HG02943 (cell line): ENCODE results near the gene MPND.

ENCODE experiments used
- ATAC-seq: cut with Tn5 transposase; IDR thresholded peaks from one replicate; pipeline ENCODE4 v1.9.1; 2021; ENCODE audit warnings: mild to moderate bottlenecking, low read depth, moderate library complexity; ENCODE audit not compliant: unreplicated experiment

MPND gene

GRCh38 chr19:4393947-4394590 lies 50.7 kb downstream of the MPND start:
- no peak for ATAC-seq

GRCh38 chr19:4396949-4397783 lies 53.8 kb downstream of the MPND start:
- no peak for ATAC-seq

DNA sequence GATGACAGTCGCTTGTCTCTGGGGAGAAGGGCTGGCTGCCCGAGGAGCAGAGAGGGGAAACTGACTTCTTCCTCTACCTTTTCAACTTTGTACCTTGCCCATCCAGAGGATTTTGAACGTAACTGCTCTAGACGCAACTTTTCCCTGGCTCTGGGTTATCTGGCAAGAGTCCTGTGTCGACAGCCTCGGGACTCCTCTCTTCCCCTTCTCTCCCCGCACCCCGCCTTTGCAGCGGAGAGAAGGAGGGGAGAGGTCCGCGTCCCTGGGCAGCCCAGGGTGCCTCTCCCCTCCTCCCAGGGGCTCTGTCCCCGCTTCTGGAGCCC lies 56.4 kb downstream of the MPND start:
- peak; percentile 14 for ATAC-seq

DNA sequence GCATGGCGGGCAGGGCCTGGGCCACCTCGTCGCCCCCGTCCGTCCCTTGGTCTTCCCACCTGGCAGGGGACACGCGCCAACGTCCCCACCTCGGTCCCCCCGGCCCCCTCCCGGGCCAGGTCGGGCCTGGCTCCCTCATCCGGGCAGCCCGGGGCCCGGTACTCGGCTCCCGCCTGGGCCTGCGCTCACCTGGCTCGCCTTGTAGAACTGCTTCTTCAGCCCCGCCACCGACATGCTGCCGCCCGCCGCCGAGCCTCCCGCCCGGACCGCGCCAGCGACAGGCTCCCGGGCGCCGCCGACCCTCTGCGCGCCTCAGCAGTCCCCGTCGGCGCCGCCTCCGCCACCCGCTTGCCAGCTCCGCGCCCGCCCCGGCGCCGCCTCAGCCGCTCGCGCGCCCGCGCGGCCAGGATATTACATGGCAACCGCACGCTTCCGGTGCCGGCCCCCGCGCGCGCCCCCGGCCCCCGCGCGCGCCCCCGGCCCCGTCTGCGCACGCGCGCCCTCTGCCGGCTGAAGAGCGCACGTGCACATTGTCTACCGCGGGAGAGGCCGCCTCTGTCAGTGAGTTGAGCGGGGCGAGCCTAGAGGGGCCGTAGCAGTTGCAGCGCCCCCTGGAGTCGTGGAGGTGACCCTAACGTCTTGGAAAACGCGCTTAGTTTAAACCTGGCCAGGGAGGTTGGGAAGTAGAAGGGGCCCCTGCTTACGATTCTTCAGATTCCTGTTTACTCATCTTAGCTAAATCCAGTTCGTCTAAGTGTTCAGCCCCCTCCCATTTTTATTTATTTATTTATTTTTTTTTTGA lies 57.0 kb downstream of the MPND start, which contains the start of gene SH3GL1:
Gene SH3GL1 (minus strand): TSS at position 413 of the 802 bp plus-strand sequence. CDS start 179 bp downstream, at position 234.
- ATAC-seq: peak; percentile 48

DNA sequence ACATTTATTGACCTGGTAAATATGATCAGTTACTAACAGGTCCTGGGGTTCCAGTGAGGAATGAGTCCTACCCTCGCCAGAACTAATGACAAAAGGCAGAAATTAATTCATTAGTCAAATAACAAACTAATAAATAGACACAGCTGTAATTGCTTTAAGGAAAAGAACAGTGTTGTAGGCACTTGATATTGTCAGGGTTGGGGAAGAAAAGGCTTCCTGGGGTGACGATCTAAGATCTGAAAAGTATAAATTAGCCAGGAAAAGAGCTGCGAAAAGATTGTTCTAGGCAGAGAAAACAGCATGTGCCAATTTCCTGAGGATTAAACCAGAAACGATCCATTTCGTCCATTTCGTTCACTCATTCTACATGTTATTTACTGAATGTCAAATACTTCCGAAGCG lies 58.4 kb downstream of the MPND start:
- no peak for ATAC-seq

GRCh38 chr19:4402171-4403004 lies 59.0 kb downstream of the MPND start, which contains the start of gene CHAF1A:
Gene CHAF1A (plus strand): TSS chr19:4402640. CDS start chr19:4402763, 123 bp downstream.
- peak; percentile 76 for ATAC-seq

GRCh38 chr19:4403005-4403761 lies 59.8 kb downstream of the MPND start:
- no peak for ATAC-seq

- ATAC-seq: no peak
Measured at GRCh38 chr19:4405977-4406376, 62.6 kb downstream of the MPND start.

- no peak for ATAC-seq
Measured at GRCh38 chr19:4406626-4407025, 63.3 kb downstream of the MPND start.

DNA sequence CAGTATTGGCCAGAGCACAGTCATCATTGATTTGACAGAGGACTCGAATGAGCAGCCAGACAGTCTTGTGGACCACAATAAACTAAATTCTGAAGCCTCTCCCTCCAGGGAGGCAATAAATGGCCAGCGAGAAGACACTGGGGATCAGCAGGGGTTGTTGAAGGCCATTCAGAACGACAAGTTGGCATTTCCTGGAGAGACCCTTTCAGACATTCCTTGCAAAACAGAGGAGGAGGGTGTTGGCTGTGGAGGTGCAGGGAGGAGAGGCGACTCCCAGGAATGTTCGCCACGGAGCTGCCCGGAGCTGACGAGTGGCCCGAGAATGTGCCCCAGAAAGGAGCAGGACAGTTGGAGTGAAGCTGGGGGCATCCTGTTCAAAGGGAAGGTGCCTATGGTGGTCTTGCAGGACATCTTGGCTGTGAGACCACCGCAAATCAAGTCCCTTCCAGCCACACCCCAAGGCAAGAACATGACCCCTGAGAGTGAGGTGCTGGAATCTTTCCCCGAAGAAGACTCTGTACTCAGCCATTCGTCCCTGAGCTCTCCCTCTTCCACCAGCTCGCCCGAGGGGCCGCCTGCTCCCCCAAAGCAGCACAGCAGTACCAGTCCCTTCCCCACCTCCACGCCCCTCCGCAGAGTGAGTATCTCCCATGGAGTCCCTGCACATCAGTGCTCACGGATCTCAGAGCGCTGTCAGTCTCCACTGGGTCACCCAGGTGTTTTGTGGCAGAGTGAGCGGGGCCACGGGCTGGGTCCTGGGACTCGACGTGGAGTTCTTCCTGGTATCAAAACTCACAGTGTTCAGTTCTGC lies 66.0 kb downstream of the MPND start:
- ATAC-seq: no peak
